ENCODE data around the gene C2CD2.

- no peak for TF ChIP-seq CTCF (IDR thresholded peaks at IDR 0.05)
- no peak for TF ChIP-seq POLR2A (IDR thresholded peaks at IDR 0.05)
Observed at GRCh38 chr21:41948901-41949300, 4.9 kb downstream of the C2CD2 start.

All from Peyer's patch (tissue), 4 donors.